ENCODE results near the gene SEPTIN10.
"Not testable (repeated sequence)": the region's sequence is repeated elsewhere in the genome, so short reads cannot be mapped to it uniquely, and the experiment has no call there.

SEPTIN10 gene

GRCh38 chr2:109613922-109614714, at the start of gene SEPTIN10, which contains the start of gene SOWAHC:
TSS of gene SEPTIN10 (minus strand) at chr2:109613966. CDS start at chr2:109613827, 139 bp downstream.
TSS of gene SOWAHC (plus strand) at chr2:109614364. CDS start at chr2:109614490, 126 bp downstream.
- peak; percentile 97 for DNase-seq (ENCODE audit: low read depth)

- no peak for DNase-seq (ENCODE audit: low read depth)
Observed at GRCh38 chr2:109662889-109663288, 49.1 kb upstream of the SEPTIN10 start.

- DNase-seq (ENCODE audit: low read depth), result no peak
Observed at GRCh38 chr2:109660046-109660860, 46.5 kb upstream of the SEPTIN10 start.

GRCh38 chr2:109659396-109660045, 45.8 kb upstream of the SEPTIN10 start:
- no peak for DNase-seq (ENCODE audit: low read depth)

- DNase-seq (ENCODE audit: low read depth), result no peak
Observed at GRCh38 chr2:109655287-109655686, 41.5 kb upstream of the SEPTIN10 start.

GRCh38 chr2:109654326-109655050, 40.7 kb upstream of the SEPTIN10 start:
- DNase-seq (ENCODE audit: low read depth), result no peak

GRCh38 chr2:109649736-109650695, 36.2 kb upstream of the SEPTIN10 start:
- DNase-seq (ENCODE audit: low read depth), result no peak

- no peak for DNase-seq (ENCODE audit: low read depth)
Observed at GRCh38 chr2:109648041-109648527, 34.3 kb upstream of the SEPTIN10 start.

GRCh38 chr2:109647636-109648035, 33.9 kb upstream of the SEPTIN10 start:
- peak; percentile 15 for DNase-seq (ENCODE audit: low read depth)

- no peak for DNase-seq (ENCODE audit: low read depth)
Observed at GRCh38 chr2:109646961-109647360, 33.2 kb upstream of the SEPTIN10 start.

- no peak for DNase-seq (ENCODE audit: low read depth)
Observed at GRCh38 chr2:109645412-109646184, 31.8 kb upstream of the SEPTIN10 start.

GRCh38 chr2:109644571-109645275, 31.0 kb upstream of the SEPTIN10 start:
- DNase-seq (ENCODE audit: low read depth), result no peak

GRCh38 chr2:109640000-109640399, 26.2 kb upstream of the SEPTIN10 start:
- DNase-seq (ENCODE audit: low read depth), result not testable (repeated sequence)

- DNase-seq (ENCODE audit: low read depth), result no peak
Observed at GRCh38 chr2:109638795-109639194, 25.0 kb upstream of the SEPTIN10 start.

GRCh38 chr2:109637749-109638570, 24.2 kb upstream of the SEPTIN10 start:
- DNase-seq (ENCODE audit: low read depth), result no peak

- no peak for DNase-seq (ENCODE audit: low read depth)
Observed at GRCh38 chr2:109636317-109636716, 22.6 kb upstream of the SEPTIN10 start.

GRCh38 chr2:109635426-109636304, 21.9 kb upstream of the SEPTIN10 start:
- DNase-seq (ENCODE audit: low read depth), result no peak

Measured in non-pigmented ciliary epithelial cell (primary cell).